Hematopoietic multipotent progenitor cell treated with erythropoietin and hydrocortisone succinate and interleukin-3 and kit ligand, for 17 days (in vitro differentiated cells): Measurements from ENCODE around the gene RIPOR3.
"Not testable (repeated sequence)": the region's sequence is repeated elsewhere in the genome, so short reads cannot be mapped to it uniquely, and the experiment has no call there.

Experiments
- DNase-seq: peaks from one replicate; pipeline ENCODE4 v3.0.0-alpha.2; 2015; ENCODE audit warnings: low spot score

RIPOR3 gene

GRCh38 chr20:50704971-50705370 is 13.6 kb upstream of the RIPOR3 start:
- DNase-seq, result no peak

- no peak for DNase-seq
Measured at GRCh38 chr20:50704514-50704913, 13.2 kb upstream of the RIPOR3 start.

GRCh38 chr20:50703651-50704438 is 12.5 kb upstream of the RIPOR3 start:
- DNase-seq, result peak; percentile 61

GRCh38 chr20:50701041-50701963 is 10.0 kb upstream of the RIPOR3 start:
- no peak for DNase-seq

GRCh38 chr20:50699688-50700087 is 8.3 kb upstream of the RIPOR3 start:
- no peak for DNase-seq

- DNase-seq, result not testable (repeated sequence)
Measured at GRCh38 chr20:50698255-50698654, 6.9 kb upstream of the RIPOR3 start.

GRCh38 chr20:50695135-50695872 is 4.0 kb upstream of the RIPOR3 start:
- DNase-seq, result no peak

- DNase-seq, result no peak
Measured at GRCh38 chr20:50694379-50695134, 3.2 kb upstream of the RIPOR3 start.

- DNase-seq, result no peak
Measured at GRCh38 chr20:50693001-50693400, 1.7 kb upstream of the RIPOR3 start.

GRCh38 chr20:50692552-50692933 is 1.2 kb upstream of the RIPOR3 start:
- no peak for DNase-seq

- DNase-seq, result peak; percentile 28
Measured at GRCh38 chr20:50691573-50692551, 520 bp upstream of the RIPOR3 start.

GRCh38 chr20:50689864-50690649 is 1.3 kb downstream of the RIPOR3 start:
- DNase-seq, result peak; percentile 85

GRCh38 chr20:50688256-50688975 is 2.9 kb downstream of the RIPOR3 start:
- DNase-seq, result peak; percentile 18

GRCh38 chr20:50686821-50687220 is 4.5 kb downstream of the RIPOR3 start:
- no peak for DNase-seq

GRCh38 chr20:50683570-50683969 is 7.8 kb downstream of the RIPOR3 start:
- DNase-seq, result no peak

- DNase-seq, result no peak
Measured at GRCh38 chr20:50682947-50683530, 8.3 kb downstream of the RIPOR3 start.

- DNase-seq, result no peak
Measured at GRCh38 chr20:50682065-50682464, 9.3 kb downstream of the RIPOR3 start.

GRCh38 chr20:50681359-50682064 is 9.8 kb downstream of the RIPOR3 start:
- no peak for DNase-seq
